Measurements from ENCODE around the gene OR2T5.
"Not testable (repeated sequence)": the region's sequence is repeated elsewhere in the genome, so short reads cannot be mapped to it uniquely, and the experiment has no call there.

GRCh38 chr1:248456635-248457034, 31.8 kb upstream of the OR2T5 start:
- not testable (repeated sequence) for TF ChIP-seq POLR2A, EP300, POLR2AphosphoS5 (IDR thresholded peaks at IDR 0.05)
- TF ChIP-seq, protein P1, sequence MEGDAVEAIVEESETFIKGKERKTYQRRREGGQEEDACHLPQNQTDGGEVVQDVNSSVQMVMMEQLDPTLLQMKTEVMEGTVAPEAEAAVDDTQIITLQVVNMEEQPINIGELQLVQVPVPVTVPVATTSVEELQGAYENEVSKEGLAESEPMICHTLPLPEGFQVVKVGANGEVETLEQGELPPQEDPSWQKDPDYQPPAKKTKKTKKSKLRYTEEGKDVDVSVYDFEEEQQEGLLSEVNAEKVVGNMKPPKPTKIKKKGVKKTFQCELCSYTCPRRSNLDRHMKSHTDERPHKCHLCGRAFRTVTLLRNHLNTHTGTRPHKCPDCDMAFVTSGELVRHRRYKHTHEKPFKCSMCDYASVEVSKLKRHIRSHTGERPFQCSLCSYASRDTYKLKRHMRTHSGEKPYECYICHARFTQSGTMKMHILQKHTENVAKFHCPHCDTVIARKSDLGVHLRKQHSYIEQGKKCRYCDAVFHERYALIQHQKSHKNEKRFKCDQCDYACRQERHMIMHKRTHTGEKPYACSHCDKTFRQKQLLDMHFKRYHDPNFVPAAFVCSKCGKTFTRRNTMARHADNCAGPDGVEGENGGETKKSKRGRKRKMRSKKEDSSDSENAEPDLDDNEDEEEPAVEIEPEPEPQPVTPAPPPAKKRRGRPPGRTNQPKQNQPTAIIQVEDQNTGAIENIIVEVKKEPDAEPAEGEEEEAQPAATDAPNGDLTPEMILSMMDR (IDR thresholded peaks at IDR 0.05): not testable (repeated sequence)
